ENCODE measurements around the gene PACS1.

The PACS1 gene

GRCh38 chr11:66287889-66288670, 218.0 kb downstream of the PACS1 start:
- in situ Hi-C loops (cut with MboI; ENCODE audit: low sequenced_read_pairs) = no loop called here
- peak overlapping the region; percentile 71 for H3K4me3 ChIP-seq
- H3K9me3 ChIP-seq = no peaks in the 10 kb centered on the region
- DNase-seq (ENCODE audit: low spot score in 2 of 2) = no peak
- H3K4me1 ChIP-seq = peaks cover 9% of the 10 kb centered on the region
- H3K36me3 ChIP-seq (replicated peaks) = peaks cover 11% of the 10 kb centered on the region
- peaks cover 21% of the 10 kb centered on the region for H3K27me3 ChIP-seq (ENCODE audit: low read depth)

GRCh38 chr11:66288671-66289547, 218.8 kb downstream of the PACS1 start, which contains the start of gene YIF1A:
YIF1A (minus strand) TSS chr11:66289143; CDS start chr11:66288985, 158 bp downstream.
- H3K27me3 ChIP-seq (ENCODE audit: low read depth) = peaks cover 29% of the 10 kb centered on the region
- DNase-seq (ENCODE audit: low spot score in 2 of 2) = peak; percentile 99
- no peaks in the 10 kb centered on the region for H3K9me3 ChIP-seq
- peak within 1 kb of the TSS; percentile 71 for H3K4me3 ChIP-seq
- H3K36me3 ChIP-seq (replicated peaks) = peaks cover 11% of the 10 kb centered on the region
- H3K4me1 ChIP-seq = peaks cover 9% of the 10 kb centered on the region
- in situ Hi-C loops (cut with MboI; ENCODE audit: low sequenced_read_pairs) = no loop called here

GRCh38 chr11:66289548-66290329, 219.7 kb downstream of the PACS1 start:
- Histone ChIP-seq H3K4me3 (peak overlapping the region; percentile 71), H3K27me3 (ENCODE audit: low read depth) (peaks cover 29% of the 10 kb centered on the region)
- in situ Hi-C loops (cut with MboI; ENCODE audit: low sequenced_read_pairs) = no loop called here

GRCh38 chr11:66290330-66290621, 220.2 kb downstream of the PACS1 start:
- H3K4me1 ChIP-seq = peaks cover 9% of the 10 kb centered on the region
- H3K9me3 ChIP-seq = no peaks in the 10 kb centered on the region
- in situ Hi-C loops (cut with MboI; ENCODE audit: low sequenced_read_pairs) = no loop called here
- peaks cover 29% of the 10 kb centered on the region for H3K27me3 ChIP-seq (ENCODE audit: low read depth)
- H3K4me3 ChIP-seq = no peak overlapping the region
- no peak for DNase-seq (ENCODE audit: low spot score in 2 of 2)
- peaks cover 8% of the 10 kb centered on the region for H3K36me3 ChIP-seq (replicated peaks)

More at GRCh38 chr11:66289548-66290329, 219.7 kb downstream of the PACS1 start:
- peak; percentile 59 to 90 for DNase-seq (ENCODE audit: low spot score in 2 of 2)
- Histone ChIP-seq H3K4me1 (peaks cover 9% of the 10 kb centered on the region), H3K9me3 (no peaks in the 10 kb centered on the region), H3K36me3 (replicated peaks) (peaks cover 11% of the 10 kb centered on the region)

- Histone ChIP-seq H3K36me3 (replicated peaks) (peaks cover 6% of the 10 kb centered on the region), H3K4me1 (peaks cover 9% of the 10 kb centered on the region), H3K27me3 (ENCODE audit: low read depth) (peaks cover 29% of the 10 kb centered on the region), H3K4me3 (no peak overlapping the region), H3K9me3 (no peaks in the 10 kb centered on the region)
- in situ Hi-C loops (cut with MboI; ENCODE audit: low sequenced_read_pairs) = no loop called here
- no peak for DNase-seq (ENCODE audit: low spot score in 2 of 2)
These were observed 221.2 kb downstream of the PACS1 start for GRCh38 chr11:66291303-66291705.

GRCh38 chr11:66291706-66292542, 221.9 kb downstream of the PACS1 start, which contains the start of gene TMEM151A:
TMEM151A (plus strand) TSS chr11:66291894; CDS start chr11:66292014, 120 bp downstream.
- DNase-seq (ENCODE audit: low spot score in 2 of 2) = no peak

GRCh38 chr11:66292543-66293332, 222.7 kb downstream of the PACS1 start:
- H3K36me3 ChIP-seq (replicated peaks) = peaks cover 3% of the 10 kb centered on the region
- H3K4me3 ChIP-seq = no peak overlapping the region
- H3K9me3 ChIP-seq = no peaks in the 10 kb centered on the region
- peaks cover 29% of the 10 kb centered on the region for H3K27me3 ChIP-seq (ENCODE audit: low read depth)
- in situ Hi-C loops (cut with MboI; ENCODE audit: low sequenced_read_pairs) = no loop called here
- peaks cover 9% of the 10 kb centered on the region for H3K4me1 ChIP-seq
- DNase-seq (ENCODE audit: low spot score in 2 of 2) = no peak

More at GRCh38 chr11:66291706-66292542, 221.9 kb downstream of the PACS1 start, which contains the start of gene TMEM151A:
- H3K27me3 ChIP-seq (ENCODE audit: low read depth) = peaks cover 29% of the 10 kb centered on the region
- peaks cover 3% of the 10 kb centered on the region for H3K36me3 ChIP-seq (replicated peaks)
- H3K4me1 ChIP-seq = peaks cover 9% of the 10 kb centered on the region
- in situ Hi-C loops (cut with MboI; ENCODE audit: low sequenced_read_pairs) = no loop called here
- H3K4me3 ChIP-seq = peak within 1 kb of the TSS; percentile 21
- H3K9me3 ChIP-seq = no peaks in the 10 kb centered on the region

- no peaks in the 10 kb centered on the region for H3K9me3 ChIP-seq
- H3K27me3 ChIP-seq (ENCODE audit: low read depth) = peaks cover 29% of the 10 kb centered on the region
- peaks cover 3% of the 10 kb centered on the region for H3K36me3 ChIP-seq (replicated peaks)
- in situ Hi-C loops (cut with MboI; ENCODE audit: low sequenced_read_pairs) = no loop called here
- H3K4me3 ChIP-seq = no peak overlapping the region
- DNase-seq (ENCODE audit: low spot score in 2 of 2) = no peak
- H3K4me1 ChIP-seq = peaks cover 5% of the 10 kb centered on the region
These were observed 223.3 kb downstream of the PACS1 start for GRCh38 chr11:66293352-66293751.

GRCh38 chr11:66293777-66294625, 223.9 kb downstream of the PACS1 start:
- H3K4me3 ChIP-seq = no peak overlapping the region
- no peak for DNase-seq (ENCODE audit: low spot score in 2 of 2)
- H3K4me1 ChIP-seq = peaks cover 5% of the 10 kb centered on the region
- peaks cover 29% of the 10 kb centered on the region for H3K27me3 ChIP-seq (ENCODE audit: low read depth)
- H3K36me3 ChIP-seq (replicated peaks) = no peaks in the 10 kb centered on the region
- no peaks in the 10 kb centered on the region for H3K9me3 ChIP-seq
- in situ Hi-C loops (cut with MboI; ENCODE audit: low sequenced_read_pairs) = no loop called here

Data from HAP-1 (cell line).